ENCODE data around the gene MST1. TPM values are rescaled to one million over a fixed set of nuclear protein-coding genes. Genes with fewer than 3 reads are reported as not detected.

The MST1 gene
- total RNA-seq, 1 experiment from 2014 or later = 15.4 TPM

GRCh38 chr3:49655731-49656285 is 33.5 kb downstream of the MST1 start:
- TF ChIP-seq CTCF (IDR thresholded peaks at IDR 0.05; ENCODE audit: insufficient read depth in 1 of 2, low read depth in 1 of 2, low read length in 1 of 2, severe bottlenecking in 1 of 2, unreplicated experiment in 1 of 2) = no peak
- CTCF ChIA-PET = interaction anchor here (0.7 to 1.2 kb wide), 2 partner anchors 16 to 116 kb away, joined by 3 to 6 read pairs; no protein-coding TSS in a partner anchor
- H3K4me3 Mint-ChIP-seq (ENCODE audit: unreplicated experiment) = no peak overlapping the region
- H3K9me3 Mint-ChIP-seq (ENCODE audit: unreplicated experiment) = no peaks in the 10 kb centered on the region
- Histone ChIP-seq H3K36me3 (ENCODE audit: control insufficient read depth, insufficient read depth, low read length) (no peaks in the 10 kb centered on the region), H3K9me3 (no peaks in the 10 kb centered on the region), H3K4me1 (no peaks in the 10 kb centered on the region), H3K27me3 (replicated peaks; ENCODE audit: control insufficient read depth, insufficient read depth, low read length) (no peaks in the 10 kb centered on the region), H3K4me3 (ENCODE audit: low read depth, low read length) (no peak overlapping the region)
- POLR2A ChIA-PET = no interaction called here
- no peak overlapping the region for H3K27ac Mint-ChIP-seq (ENCODE audit: unreplicated experiment)
- DNase-seq = no peak
- no TSS peak for BruUV-seq (replicated peaks)
- no peaks in the 10 kb centered on the region for H3K27me3 Mint-ChIP-seq (ENCODE audit: insufficient read depth, unreplicated experiment)
- intact Hi-C loops (cut with micrococcal nuclease; ENCODE audit: unreplicated experiment) = no loop called here
- H3K36me3 Mint-ChIP-seq (ENCODE audit: insufficient read depth, unreplicated experiment) = no peaks in the 10 kb centered on the region
- H3K4me1 Mint-ChIP-seq (ENCODE audit: low read depth, unreplicated experiment) = no peaks in the 10 kb centered on the region

- no peaks in the 10 kb centered on the region for H3K4me1 ChIP-seq
- no peak overlapping the region for H3K27ac Mint-ChIP-seq (ENCODE audit: unreplicated experiment)
- CTCF ChIA-PET = no interaction called here
- H3K27me3 ChIP-seq (replicated peaks; ENCODE audit: control insufficient read depth, insufficient read depth, low read length) = no peaks in the 10 kb centered on the region
- H3K36me3 Mint-ChIP-seq (ENCODE audit: insufficient read depth, unreplicated experiment) = no peaks in the 10 kb centered on the region
- no peak for DNase-seq
- no peaks in the 10 kb centered on the region for H3K9me3 Mint-ChIP-seq (ENCODE audit: unreplicated experiment)
- H3K4me3 ChIP-seq (ENCODE audit: low read depth, low read length) = no peak overlapping the region
- TF ChIP-seq CTCF (IDR thresholded peaks at IDR 0.05; ENCODE audit: insufficient read depth in 1 of 2, low read depth in 1 of 2, low read length in 1 of 2, severe bottlenecking in 1 of 2, unreplicated experiment in 1 of 2) = no peak
- no peaks in the 10 kb centered on the region for H3K9me3 ChIP-seq
- POLR2A ChIA-PET = no interaction called here
- no TSS peak for BruUV-seq (replicated peaks)
- no peaks in the 10 kb centered on the region for H3K4me1 Mint-ChIP-seq (ENCODE audit: low read depth, unreplicated experiment)
- no peaks in the 10 kb centered on the region for H3K36me3 ChIP-seq (ENCODE audit: control insufficient read depth, insufficient read depth, low read length)
- intact Hi-C loops (cut with micrococcal nuclease; ENCODE audit: unreplicated experiment) = no loop called here
- H3K4me3 Mint-ChIP-seq (ENCODE audit: unreplicated experiment) = no peak overlapping the region
- no peaks in the 10 kb centered on the region for H3K27me3 Mint-ChIP-seq (ENCODE audit: insufficient read depth, unreplicated experiment)
These were observed 34.2 kb downstream of the MST1 start for GRCh38 chr3:49654955-49655556.

- no peak for TF ChIP-seq CTCF (IDR thresholded peaks at IDR 0.05; ENCODE audit: insufficient read depth in 1 of 2, low read depth in 1 of 2, low read length in 1 of 2, severe bottlenecking in 1 of 2, unreplicated experiment in 1 of 2)
- BruUV-seq (replicated peaks) = no TSS peak
- intact Hi-C loops (cut with micrococcal nuclease; ENCODE audit: unreplicated experiment) = no loop called here
- no peaks in the 10 kb centered on the region for H3K4me1 ChIP-seq
- H3K9me3 ChIP-seq = no peaks in the 10 kb centered on the region
- Mint-ChIP-seq H3K9me3 (ENCODE audit: unreplicated experiment) (no peaks in the 10 kb centered on the region), H3K4me3 (ENCODE audit: unreplicated experiment) (no peak overlapping the region), H3K4me1 (ENCODE audit: low read depth, unreplicated experiment) (no peaks in the 10 kb centered on the region), H3K27ac (ENCODE audit: unreplicated experiment) (no peak overlapping the region), H3K27me3 (ENCODE audit: insufficient read depth, unreplicated experiment) (no peaks in the 10 kb centered on the region), H3K36me3 (ENCODE audit: insufficient read depth, unreplicated experiment) (no peaks in the 10 kb centered on the region)
- no peaks in the 10 kb centered on the region for H3K36me3 ChIP-seq (ENCODE audit: control insufficient read depth, insufficient read depth, low read length)
- ChIA-PET POLR2A (no interaction called here), CTCF (no interaction called here)
- no peak for DNase-seq
- no peak overlapping the region for H3K4me3 ChIP-seq (ENCODE audit: low read depth, low read length)
- H3K27me3 ChIP-seq (replicated peaks; ENCODE audit: control insufficient read depth, insufficient read depth, low read length) = no peaks in the 10 kb centered on the region
These were observed 35.0 kb downstream of the MST1 start for GRCh38 chr3:49654176-49654825.

Data from Caco-2 (cell line).